Pancreas (tissue), 10 donors: ENCODE results near the gene TOM1. TPM values are rescaled to one million over a fixed set of nuclear protein-coding genes. Genes with fewer than 3 reads are reported as not detected.

Experiments
- ATAC-seq, 4 donors: fragments of 200-7000 bp; cut with Tn5 transposase; one replicate each; pipeline versions ENCODE4 v1.8.0 to v1.9.1; 2020; ENCODE audit warnings: mild to moderate bottlenecking in 4 of 4, moderate library complexity in 4 of 4
- DNase-seq, 6 donors: peaks; one replicate each; pipeline ENCODE4 v3.0.0-alpha.2; 2020
- FAIRE-seq: peaks from 2 replicates; lab custom pipeline; 2012; peaks lifted over from hg19 to GRCh38; lab: Jason Lieb, UNC
- H3K27ac ChIP-seq, 4 donors: fragments of 200-600 bp; sonication (generic); 1 replicate in 3 of 4; 2 replicates in 1 of 4; pipeline versions ENCODE4 v1.5.0 to v1.8.0; 2020
- H3K27me3 ChIP-seq, 4 donors: fragments of 200-600 bp; one replicate each; pipeline ENCODE4 v1.8.0; 2021
- H3K36me3 ChIP-seq, 3 donors: fragments of 200-600 bp; sonication (generic) in 1 of 3; one replicate each; pipeline versions ENCODE4 v1.5.0 to v1.8.0; 2020 to 2021
- H3K4me1 ChIP-seq, 3 donors: fragments of 200-600 bp; one replicate each; pipeline ENCODE4 v1.8.0; 2021
- H3K4me3 ChIP-seq, 4 donors: fragments of 200-600 bp; sonication (generic) in 2 of 4; one replicate each; pipeline versions ENCODE4 v1.5.0 to v1.8.0; 2020 to 2021
- H3K9me3 ChIP-seq, 4 donors: fragments of 200-600 bp; one replicate each; pipeline ENCODE4 v1.8.0; 2021
- WGBS, 2 donors: extraction: QIAGEN DNeasy Blood & Tissue Kit; methylation state at CpG; one replicate each; pipeline ENCODE4 v1.1.7; 2013; 5-methylcytosine and 5-hydroxymethylcytosine counted together
- intact Hi-C, 3 donors: fragments of 100-400 bp; cut with DNase I; formaldehyde crosslinking; loops; one replicate each; pipeline versions ENCODE4 v1.11.1 to v1.14.2; 2022
- polyA plus RNA-seq, 2 donors: library from polyadenylated mRNA; stranded (reverse); fragments of 200-250 nt; gene quantifications; one replicate each; pipeline ENCODE4 v1.2.3, GENCODE V29; 2013
- total RNA-seq, 6 donors: library from RNA; stranded (reverse); fragmentation: NEBNext Ultra II Directional in 4 of 6; extraction: Animal tissue kit (Norgen Biotek cat#: 25700) in 4 of 6; gene quantifications; one replicate each; pipeline versions ENCODE4 v1.2.1 to v1.2.4, GENCODE V29; 2021 to 2023
- TF ChIP-seq, protein P1 (sequence below), 4 donors: fragments of 200-600 bp; sonication (generic) in 3 of 4; IDR thresholded peaks; one replicate each; pipeline versions ENCODE4 v1.5.0 to v1.8.0; 2021; ENCODE audit warnings: antibody characterized with exemption in 4 of 4
- donor health status: healthy with polysubstance abuse.
- donor health status: DM: no; HTN: no; CAD: no; lungs with moderate emphysema.
- donor health status: DM: no; HTN: no; CAD: no.
- donor health status: control.
- donor health status: control.
- donor health status: Bipolar disorder and iron deficiency.
- donor health status: DM: yes; HTN: yes; CAD: no.
- donor health status: DM: no; HTN: no; CAD: no.
- donor health status: DM: no; HTN: no; CAD: no.
- donor health status: DM: yes; HTN: yes; CAD: no.

The TOM1 gene
- total and polyA plus RNA-seq, 8 donors = 18.4 to 33.7 (median 21.0) TPM

DNA sequence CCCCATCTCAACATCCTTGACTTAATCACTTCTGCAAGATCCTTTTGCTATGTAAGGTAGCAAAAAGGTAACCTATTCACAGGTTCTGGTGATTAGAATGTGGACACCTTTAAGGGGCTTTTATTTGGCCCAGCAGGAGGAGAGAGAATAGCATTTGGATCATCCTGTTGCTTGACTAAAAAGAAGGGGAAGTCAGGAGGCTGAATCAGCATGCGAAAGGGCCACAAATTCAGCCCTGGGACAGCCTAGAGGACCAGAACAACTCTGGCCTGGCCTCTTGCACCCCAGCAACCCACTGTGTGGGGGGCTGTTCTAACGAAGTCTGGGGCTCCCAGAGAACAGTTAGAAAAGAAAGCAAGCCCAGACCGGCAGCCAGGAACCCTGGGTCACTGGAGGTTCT is 78.0 kb downstream of the TOM1 start:
- TF ChIP-seq, protein P1, sequence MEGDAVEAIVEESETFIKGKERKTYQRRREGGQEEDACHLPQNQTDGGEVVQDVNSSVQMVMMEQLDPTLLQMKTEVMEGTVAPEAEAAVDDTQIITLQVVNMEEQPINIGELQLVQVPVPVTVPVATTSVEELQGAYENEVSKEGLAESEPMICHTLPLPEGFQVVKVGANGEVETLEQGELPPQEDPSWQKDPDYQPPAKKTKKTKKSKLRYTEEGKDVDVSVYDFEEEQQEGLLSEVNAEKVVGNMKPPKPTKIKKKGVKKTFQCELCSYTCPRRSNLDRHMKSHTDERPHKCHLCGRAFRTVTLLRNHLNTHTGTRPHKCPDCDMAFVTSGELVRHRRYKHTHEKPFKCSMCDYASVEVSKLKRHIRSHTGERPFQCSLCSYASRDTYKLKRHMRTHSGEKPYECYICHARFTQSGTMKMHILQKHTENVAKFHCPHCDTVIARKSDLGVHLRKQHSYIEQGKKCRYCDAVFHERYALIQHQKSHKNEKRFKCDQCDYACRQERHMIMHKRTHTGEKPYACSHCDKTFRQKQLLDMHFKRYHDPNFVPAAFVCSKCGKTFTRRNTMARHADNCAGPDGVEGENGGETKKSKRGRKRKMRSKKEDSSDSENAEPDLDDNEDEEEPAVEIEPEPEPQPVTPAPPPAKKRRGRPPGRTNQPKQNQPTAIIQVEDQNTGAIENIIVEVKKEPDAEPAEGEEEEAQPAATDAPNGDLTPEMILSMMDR (IDR thresholded peaks at IDR 0.05) = no peak
- no peaks in the 10 kb centered on the region for H3K9me3 ChIP-seq
- H3K4me3 ChIP-seq = no peak overlapping the region
- FAIRE-seq (no peak), DNase-seq (no peak), ATAC-seq (no peak)
- peaks cover 0 to 9% (median 0%) of the 10 kb centered on the region in 3 donors for H3K4me1 ChIP-seq
- intact Hi-C loops = no loop called here
- no peaks in the 10 kb centered on the region for H3K27me3 ChIP-seq
- no peaks in the 10 kb centered on the region for H3K36me3 ChIP-seq
- H3K27ac ChIP-seq = peak overlapping the region in 2 of 4 donors; percentile 74 to 82
- whole genome bisulfite sequencing, 2 donors = 73 to 93% methylated on average over 3 of the region's 3 CpGs

DNA sequence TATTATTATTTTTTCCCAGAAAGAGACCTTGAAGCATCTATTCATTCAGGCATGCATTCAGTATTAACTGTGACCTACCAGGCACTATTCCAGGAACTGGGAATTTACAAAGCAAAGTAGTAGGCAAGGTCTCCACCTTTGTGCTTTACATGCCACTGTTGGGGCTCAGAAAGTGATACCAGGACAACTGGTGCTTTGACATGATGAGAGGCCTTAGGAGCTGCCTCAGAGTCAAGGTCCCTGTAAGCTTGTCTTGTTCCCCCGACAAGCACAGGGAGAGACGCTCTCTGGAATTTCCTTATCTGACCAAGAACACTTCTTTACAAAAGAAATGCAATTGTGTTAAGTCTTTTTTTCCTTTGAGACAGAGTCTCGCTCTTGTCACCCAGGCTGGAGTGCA is 78.9 kb downstream of the TOM1 start:
- WGBS, 2 donors = 78 to 86% methylated on average over 3 of the region's 3 CpGs

DNA sequence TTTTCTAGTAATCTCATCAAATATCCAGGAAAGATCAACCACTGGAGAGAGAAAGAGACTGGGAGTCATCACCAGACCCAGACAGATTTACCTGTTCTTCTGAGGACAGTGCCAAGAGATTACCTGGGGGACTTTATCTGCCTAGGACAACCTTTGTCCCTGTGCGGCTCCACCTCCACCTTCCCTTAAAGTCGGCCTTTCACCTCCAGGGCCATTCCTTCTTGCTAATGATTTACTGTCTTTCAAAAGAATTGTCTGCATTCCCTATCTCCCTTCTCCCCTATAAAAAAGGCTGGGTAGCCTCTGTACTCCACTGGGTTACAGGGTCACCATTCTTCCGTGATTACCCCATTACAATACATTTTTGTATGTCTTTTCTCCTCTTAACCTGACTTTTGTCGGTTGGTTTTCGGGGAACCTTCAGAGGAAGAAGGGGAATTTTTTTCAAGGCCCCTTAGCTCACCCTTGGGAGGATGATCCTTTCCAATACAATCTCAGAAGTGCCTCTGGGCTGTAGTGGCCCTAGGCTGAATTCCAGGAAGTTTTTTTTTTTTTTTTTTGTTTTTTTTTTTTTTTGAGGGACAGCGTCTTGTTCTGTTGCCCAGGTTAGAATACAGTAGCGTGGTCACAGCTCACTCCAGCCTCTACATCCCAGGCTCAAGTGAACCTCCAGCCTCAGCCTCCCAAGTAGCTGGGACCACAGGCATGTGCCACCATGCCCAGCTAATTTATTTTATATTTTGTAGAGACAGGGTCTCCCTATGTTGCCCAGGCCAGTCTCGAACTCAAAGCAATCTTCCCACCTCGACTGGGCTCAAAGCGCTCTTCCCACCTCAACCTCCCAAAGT is 79.7 kb downstream of the TOM1 start:
- H3K4me1 ChIP-seq = peaks cover 0 to 9% (median 0%) of the 10 kb centered on the region in 3 donors
- 66 to 72% methylated on average over 10 of the region's 10 CpGs for WGBS, 2 donors
- H3K36me3 ChIP-seq = no peaks in the 10 kb centered on the region
- no peak for ATAC-seq
- no peak for DNase-seq
- no peaks in the 10 kb centered on the region for H3K27me3 ChIP-seq
- H3K27ac ChIP-seq = peak overlapping the region in 2 of 4 donors; percentile 53 to 54
- intact Hi-C loops = no loop called here
- no peaks in the 10 kb centered on the region for H3K9me3 ChIP-seq
- FAIRE-seq = no peak
- H3K4me3 ChIP-seq = no peak overlapping the region
- TF ChIP-seq, protein P1 (IDR thresholded peaks at IDR 0.05) = no peak

More for the DNA sequence above, 78.9 kb downstream of the TOM1 start:
- Histone ChIP-seq H3K9me3 (no peaks in the 10 kb centered on the region), H3K27ac (peak overlapping the region in 1 of 4 donors; percentile 54), H3K4me3 (no peak overlapping the region), H3K27me3 (no peaks in the 10 kb centered on the region), H3K36me3 (no peaks in the 10 kb centered on the region), H3K4me1 (peaks cover 0 to 9% (median 0%) of the 10 kb centered on the region in 3 donors)
- FAIRE-seq (no peak), DNase-seq (no peak), ATAC-seq (no peak)
- TF ChIP-seq, protein P1 (IDR thresholded peaks at IDR 0.05) = no peak
- intact Hi-C loops = no loop called here

DNA sequence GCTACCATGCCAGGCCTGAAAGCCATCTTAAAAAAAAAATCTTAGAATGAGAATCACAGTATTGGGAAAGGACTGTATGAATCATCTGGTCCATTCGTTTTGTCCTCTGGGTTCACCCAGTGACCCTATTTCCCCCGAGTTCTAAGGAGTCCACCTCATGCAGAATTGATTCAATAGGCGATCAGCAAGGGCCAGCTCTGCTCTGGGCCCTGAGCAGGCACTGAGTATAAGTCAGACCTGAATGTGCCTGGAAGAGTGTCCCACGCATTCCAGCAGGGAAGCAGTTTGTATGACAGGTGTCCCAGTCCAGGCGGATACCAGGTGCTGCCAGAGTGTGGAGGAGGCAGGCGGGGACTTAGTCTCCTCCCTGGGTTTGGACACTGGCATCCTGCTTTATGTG is 80.3 kb downstream of the TOM1 start:
- WGBS, 2 donors = 90 to 95% methylated on average over 6 of the region's 6 CpGs
- Histone ChIP-seq H3K36me3 (no peaks in the 10 kb centered on the region), H3K4me3 (no peak overlapping the region), H3K9me3 (no peaks in the 10 kb centered on the region), H3K27ac (peak overlapping the region in 1 of 4 donors; percentile 53), H3K4me1 (peaks cover 0 to 9% (median 0%) of the 10 kb centered on the region in 3 donors), H3K27me3 (no peaks in the 10 kb centered on the region)
- intact Hi-C loops = no loop called here
- FAIRE-seq = no peak
- DNase-seq = no peak
- TF ChIP-seq, protein P1 (IDR thresholded peaks at IDR 0.05) = no peak
- no peak for ATAC-seq
